ENCODE measurements around the gene COP1.

DNA sequence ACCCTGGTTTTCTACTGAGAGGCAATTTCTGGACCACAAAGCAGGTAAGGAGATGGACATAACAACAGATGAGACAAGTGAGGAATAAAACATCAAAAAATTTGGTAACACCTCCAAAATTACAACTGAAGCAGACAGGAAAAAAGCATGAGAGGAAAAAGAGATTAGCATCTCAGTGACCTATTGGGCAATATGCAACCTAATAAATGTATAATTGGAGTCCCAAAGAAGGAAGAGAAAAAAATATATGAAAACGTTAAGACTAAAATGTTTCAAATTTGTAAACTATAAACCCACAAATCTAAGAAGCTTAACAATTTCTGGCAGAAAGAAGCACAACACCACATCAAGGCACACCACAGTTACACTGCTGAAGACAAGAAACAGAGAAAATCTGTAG, 255.5 kb downstream of the COP1 start:
- TF ChIP-seq, protein P1, sequence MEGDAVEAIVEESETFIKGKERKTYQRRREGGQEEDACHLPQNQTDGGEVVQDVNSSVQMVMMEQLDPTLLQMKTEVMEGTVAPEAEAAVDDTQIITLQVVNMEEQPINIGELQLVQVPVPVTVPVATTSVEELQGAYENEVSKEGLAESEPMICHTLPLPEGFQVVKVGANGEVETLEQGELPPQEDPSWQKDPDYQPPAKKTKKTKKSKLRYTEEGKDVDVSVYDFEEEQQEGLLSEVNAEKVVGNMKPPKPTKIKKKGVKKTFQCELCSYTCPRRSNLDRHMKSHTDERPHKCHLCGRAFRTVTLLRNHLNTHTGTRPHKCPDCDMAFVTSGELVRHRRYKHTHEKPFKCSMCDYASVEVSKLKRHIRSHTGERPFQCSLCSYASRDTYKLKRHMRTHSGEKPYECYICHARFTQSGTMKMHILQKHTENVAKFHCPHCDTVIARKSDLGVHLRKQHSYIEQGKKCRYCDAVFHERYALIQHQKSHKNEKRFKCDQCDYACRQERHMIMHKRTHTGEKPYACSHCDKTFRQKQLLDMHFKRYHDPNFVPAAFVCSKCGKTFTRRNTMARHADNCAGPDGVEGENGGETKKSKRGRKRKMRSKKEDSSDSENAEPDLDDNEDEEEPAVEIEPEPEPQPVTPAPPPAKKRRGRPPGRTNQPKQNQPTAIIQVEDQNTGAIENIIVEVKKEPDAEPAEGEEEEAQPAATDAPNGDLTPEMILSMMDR (IDR thresholded peaks at IDR 0.05) = no peak
- no peak for TF ChIP-seq POLR2A (IDR thresholded peaks at IDR 0.05)

All from esophagus squamous epithelium (tissue), 4 donors.